LHCN-M2 (cell line): ENCODE results near the gene ANXA3. TPM values are rescaled to one million over a fixed set of nuclear protein-coding genes. Genes with fewer than 3 reads are reported as not detected.
"Not testable (repeated sequence)": the region's sequence is repeated elsewhere in the genome, so short reads cannot be mapped to it uniquely, and the experiment has no call there.

ENCODE experiments used
- DNase-seq: peaks from one replicate; pipeline ENCODE4 v3.0.0-alpha.2; 2012; ENCODE audit warnings: low read depth
- total RNA-seq: library from RNA; depleted of rRNA; stranded (reverse); fragments of >200 nt; gene quantifications from 2 replicates; pipeline ENCODE4 v1.2.3, GENCODE V29; 2014

The ANXA3 gene
- total RNA-seq, 1 experiment from 2014 or later = not detected

GRCh38 chr4:78571804-78572203, 20.2 kb downstream of the ANXA3 start:
- DNase-seq = no peak

GRCh38 chr4:78578674-78579425, 27.3 kb downstream of the ANXA3 start:
- peak; percentile 23 for DNase-seq

GRCh38 chr4:78581618-78582017, 30.0 kb downstream of the ANXA3 start:
- DNase-seq = no peak

- DNase-seq = no peak
Observed at GRCh38 chr4:78584863-78585547, 33.4 kb downstream of the ANXA3 start.

- DNase-seq = no peak
Observed at GRCh38 chr4:78585633-78586032, 34.1 kb downstream of the ANXA3 start.

GRCh38 chr4:78588894-78589545, 37.5 kb downstream of the ANXA3 start:
- no peak for DNase-seq

GRCh38 chr4:78591404-78591803, 39.8 kb downstream of the ANXA3 start:
- DNase-seq = no peak

GRCh38 chr4:78592088-78592783, 40.7 kb downstream of the ANXA3 start:
- DNase-seq = no peak

- no peak for DNase-seq
Observed at GRCh38 chr4:78596111-78596742, 44.7 kb downstream of the ANXA3 start.

GRCh38 chr4:78598431-78598830, 46.9 kb downstream of the ANXA3 start:
- not testable (repeated sequence) for DNase-seq

- DNase-seq = no peak
Observed at GRCh38 chr4:78599147-78599546, 47.6 kb downstream of the ANXA3 start.

- peak; percentile 33 for DNase-seq
Observed at GRCh38 chr4:78599931-78600375, 48.4 kb downstream of the ANXA3 start.

GRCh38 chr4:78601013-78601412, 49.4 kb downstream of the ANXA3 start:
- no peak for DNase-seq

GRCh38 chr4:78602334-78602733, 50.8 kb downstream of the ANXA3 start:
- DNase-seq = no peak

GRCh38 chr4:78603384-78603783, 51.8 kb downstream of the ANXA3 start:
- DNase-seq = no peak

- no peak for DNase-seq
Observed at GRCh38 chr4:78604988-78605387, 53.4 kb downstream of the ANXA3 start.

- DNase-seq = no peak
Observed at GRCh38 chr4:78606035-78606434, 54.5 kb downstream of the ANXA3 start.

GRCh38 chr4:78606530-78607095, 55.0 kb downstream of the ANXA3 start:
- no peak for DNase-seq

- no peak for DNase-seq
Observed at GRCh38 chr4:78608684-78609083, 57.1 kb downstream of the ANXA3 start.

- DNase-seq = no peak
Observed at GRCh38 chr4:78609580-78609979, 58.0 kb downstream of the ANXA3 start.
